H9 (cell line): ENCODE measurements around the gene RBM12. TPM values are rescaled to one million over a fixed set of nuclear protein-coding genes. Genes with fewer than 3 reads are reported as not detected.

Experiments
- DNase-seq: peaks from one replicate; pipeline ENCODE4 v3.0.0-alpha.2; 2017
- H2AFZ ChIP-seq: one replicate; pipeline ENCODE4 v1.6.1; 2013; ENCODE audit warnings: mild to moderate bottlenecking, low read length, control low read depth, moderate library complexity
- H2AK5ac ChIP-seq: 2 replicates; pipeline ENCODE4 v1.6.1; 2013; ENCODE audit warnings: low read length, control low read depth, mixed read lengths; ENCODE audit not compliant: insufficient read length
- H2BK120ac ChIP-seq: one replicate; pipeline ENCODE4 v1.6.1; 2013; ENCODE audit warnings: low read depth, mild to moderate bottlenecking, low read length, control low read depth, inconsistent platforms; ENCODE audit not compliant: poor library complexity, severe bottlenecking
- H2BK12ac ChIP-seq: 2 replicates; pipeline ENCODE4 v1.6.1; 2013; ENCODE audit warnings: low read length, control low read depth, mixed read lengths, low read depth; ENCODE audit not compliant: insufficient read length
- H2BK15ac ChIP-seq: 2 replicates; pipeline ENCODE4 v1.6.1; 2013; ENCODE audit warnings: low read depth, low read length, control low read depth
- H2BK20ac ChIP-seq: one replicate; pipeline ENCODE4 v1.6.1; 2013; ENCODE audit warnings: low read depth, mild to moderate bottlenecking, low read length, control low read depth, inconsistent platforms; ENCODE audit not compliant: poor library complexity, severe bottlenecking
- H2BK5ac ChIP-seq: 2 replicates; pipeline ENCODE4 v1.6.1; 2013; ENCODE audit warnings: low read length, control low read depth, mixed read lengths; ENCODE audit not compliant: insufficient read length
- H3K14ac ChIP-seq: 2 replicates; pipeline ENCODE4 v1.6.1; 2013; ENCODE audit warnings: low read length, control low read depth; ENCODE audit not compliant: insufficient read depth
- H3K18ac ChIP-seq: 2 replicates; pipeline ENCODE4 v1.6.1; 2013; ENCODE audit warnings: low read depth, mild to moderate bottlenecking, mixed read lengths, low read length, control low read depth; ENCODE audit not compliant: insufficient read length
- H3K23ac ChIP-seq: 2 replicates; pipeline ENCODE4 v1.6.1; 2013; ENCODE audit warnings: low read length, control low read depth, mixed read lengths, low read depth; ENCODE audit not compliant: insufficient read length
- H3K23me2 ChIP-seq: 2 replicates; pipeline ENCODE4 v1.6.1; 2013; ENCODE audit warnings: low read depth, mild to moderate bottlenecking, mixed read lengths, low read length, control low read depth; ENCODE audit not compliant: insufficient read length, poor library complexity, severe bottlenecking
- H3K27ac ChIP-seq: 2 replicates; pipeline ENCODE4 v1.5.1; 2013; ENCODE audit warnings: low read length, control low read depth, mixed read lengths, low read depth; ENCODE audit not compliant: insufficient read length
- H3K27me3 ChIP-seq: 2 replicates; pipeline ENCODE4 v1.6.1; 2013; ENCODE audit warnings: low read length, control low read depth, inconsistent platforms; ENCODE audit not compliant: insufficient read depth
- H3K4ac ChIP-seq: 2 replicates; pipeline ENCODE4 v1.6.1; 2013; ENCODE audit warnings: low read depth, mild to moderate bottlenecking, control low read depth, inconsistent platforms, low read length, moderate library complexity
- H3K4me1 ChIP-seq: 2 replicates; pipeline ENCODE4 v1.6.1; 2013; ENCODE audit warnings: low read length, control low read depth, inconsistent platforms; ENCODE audit not compliant: insufficient read depth
- H3K4me2 ChIP-seq: 2 replicates; pipeline ENCODE4 v1.6.1; 2013; ENCODE audit warnings: low read length, control low read depth, mixed read lengths; ENCODE audit not compliant: insufficient read length, insufficient read depth
- H3K56ac ChIP-seq: 2 replicates; pipeline ENCODE4 v1.6.1; 2013; ENCODE audit warnings: low read depth, mild to moderate bottlenecking, mixed read lengths, low read length, control low read depth; ENCODE audit not compliant: insufficient read length
- H3K79me1 ChIP-seq: 2 replicates; pipeline ENCODE4 v1.6.1; 2013; ENCODE audit warnings: low read depth, mild to moderate bottlenecking, moderate library complexity, low read length, control low read depth, inconsistent platforms; ENCODE audit not compliant: insufficient read depth, poor library complexity, severe bottlenecking
- H3K79me2 ChIP-seq: 2 replicates; pipeline ENCODE4 v1.6.1; 2013; ENCODE audit warnings: low read length, control low read depth, inconsistent platforms; ENCODE audit not compliant: insufficient read depth
- H3K9ac ChIP-seq: 2 replicates; pipeline ENCODE4 v1.6.1; 2013; ENCODE audit warnings: low read length, control low read depth, mixed read lengths; ENCODE audit not compliant: insufficient read length; ENCODE audit errors: extremely low read depth
- H3K9me3 ChIP-seq: one replicate; pipeline ENCODE4 v1.6.1; 2013; ENCODE audit warnings: low read depth, low read length, inconsistent platforms; ENCODE audit not compliant: control insufficient read depth
- H3T11ph ChIP-seq: one replicate; pipeline ENCODE4 v1.6.1; 2013; ENCODE audit warnings: mild to moderate bottlenecking, low read length, control low read depth, inconsistent platforms
- H4K20me1 ChIP-seq: one replicate; pipeline ENCODE4 v1.6.1; 2013; ENCODE audit not compliant: control insufficient read depth, insufficient read length, insufficient read depth
- H4K5ac ChIP-seq: 2 replicates; pipeline ENCODE4 v1.6.1; 2013; ENCODE audit warnings: low read depth, mild to moderate bottlenecking, mixed read lengths, low read length, control low read depth; ENCODE audit not compliant: insufficient read length
- H4K8ac ChIP-seq: replicated peaks from 2 replicates; pipeline ENCODE4 v1.6.1; 2013; ENCODE audit warnings: low read length, control low read depth, mixed read lengths, low read depth; ENCODE audit not compliant: insufficient read length
- H4K91ac ChIP-seq: 2 replicates; pipeline ENCODE4 v1.6.1; 2013; ENCODE audit warnings: low read depth, mild to moderate bottlenecking, moderate library complexity, mixed read lengths, low read length, control low read depth; ENCODE audit not compliant: insufficient read length
- H3K27ac Mint-ChIP-seq, 3 experiments: 2 replicates in 2 of 3; 3 replicates in 1 of 3; pipeline ENCODE4 v1.8.0; 2020 to 2021; ENCODE audit warnings: mixed read lengths in 3 of 3, mild to moderate bottlenecking in 1 of 3, moderate library complexity in 1 of 3
- H3K27me3 Mint-ChIP-seq: 2 replicates; pipeline ENCODE4 v1.8.0; 2021; ENCODE audit warnings: low read depth, mild to moderate bottlenecking, moderate library complexity, mixed read lengths
- H3K36me3 Mint-ChIP-seq, 3 experiments: 2 replicates in 2 of 3; 3 replicates in 1 of 3; pipeline ENCODE4 v1.8.0; 2020 to 2021; ENCODE audit warnings: low read depth in 3 of 3, mixed read lengths in 3 of 3; ENCODE audit not compliant: insufficient read depth in 1 of 3
- H3K4me1 Mint-ChIP-seq, 2 experiments: 2 replicates each; pipeline ENCODE4 v1.8.0; 2020; ENCODE audit warnings: mixed read lengths in 2 of 2
- H3K4me3 Mint-ChIP-seq, 2 experiments: 2 replicates in 1 of 2; 3 replicates in 1 of 2; pipeline ENCODE4 v1.8.0; 2020 to 2021; ENCODE audit warnings: mild to moderate bottlenecking in 2 of 2, mixed read lengths in 2 of 2, moderate library complexity in 1 of 2
- H3K9me3 Mint-ChIP-seq, 2 experiments: 2 replicates in 1 of 2; 3 replicates in 1 of 2; pipeline ENCODE4 v1.8.0; 2020; ENCODE audit warnings: mild to moderate bottlenecking in 2 of 2, mixed read lengths in 2 of 2, moderate library complexity in 1 of 2
- CTCF ChIP-seq: fragments of 200-600 bp; sonication (generic); conservative IDR thresholded peaks from 3 replicates; pipeline ENCODE4 v1.8.0; 2021; ENCODE audit warnings: antibody characterized with exemption, mild to moderate bottlenecking
- WGBS: extraction: QIAGEN DNeasy Blood & Tissue Kit; methylation state at CpG from one replicate; pipeline ENCODE4 v1.1.7; 2013; ENCODE audit warnings: missing lambda C conversion rate, low lambda C conversion rate, mixed read lengths; ENCODE audit not compliant: insufficient read length; ENCODE audit errors: extremely low coverage; 5-methylcytosine and 5-hydroxymethylcytosine counted together
- total RNA-seq: library from RNA; stranded (reverse); gene quantifications from 2 replicates; pipeline ENCODE4 v1.2.1, GENCODE V29; 2021

RBM12 gene
- total RNA-seq, 1 experiment from 2014 or later, result 260 TPM

- H3K4ac ChIP-seq, result no peak overlapping the region
- no peak overlapping the region for H3K14ac ChIP-seq
- H3K23me2 ChIP-seq, result peaks cover 8% of the 10 kb centered on the region
- no peak overlapping the region for H2AFZ ChIP-seq
- H2BK120ac ChIP-seq, result no peak overlapping the region
- H3T11ph ChIP-seq, result no peak overlapping the region
- no peak for TF ChIP-seq CTCF
- no peak overlapping the region for H3K4me2 ChIP-seq
- DNase-seq, result no peak
- no peak overlapping the region for H3K27ac Mint-ChIP-seq
- no peak overlapping the region for H2AK5ac ChIP-seq
- H3K9me3 ChIP-seq, result no peaks in the 10 kb centered on the region
- no peaks in the 10 kb centered on the region for H3K4me1 ChIP-seq
- H3K9me3 Mint-ChIP-seq, result no peaks in the 10 kb centered on the region
- no peak overlapping the region for H4K5ac ChIP-seq
- no peak overlapping the region for H3K18ac ChIP-seq
- H4K91ac ChIP-seq, result no peak overlapping the region
- WGBS, result no CpG with 5 or more reads among the region's 4 CpGs
- H3K27ac ChIP-seq, result no peak overlapping the region
- H3K27me3 ChIP-seq, result no peaks in the 10 kb centered on the region
- H3K4me1 Mint-ChIP-seq, result peaks cover 17 to 18% of the 10 kb centered on the region in 2 experiments
- H3K4me3 Mint-ChIP-seq, result no peak overlapping the region
- H2BK15ac ChIP-seq, result no peak overlapping the region
- H3K79me2 ChIP-seq, result no peaks in the 10 kb centered on the region
- H2BK12ac ChIP-seq, result no peak overlapping the region
- no peak overlapping the region for H3K9ac ChIP-seq
- H2BK5ac ChIP-seq, result no peak overlapping the region
- peaks cover 2% of the 10 kb centered on the region; the same call in 1 of the 2 replicates for H3K27me3 Mint-ChIP-seq
- H2BK20ac ChIP-seq, result no peak overlapping the region
- H3K56ac ChIP-seq, result no peak overlapping the region
- no peak overlapping the region for H3K23ac ChIP-seq
- no peaks in the 10 kb centered on the region for H3K79me1 ChIP-seq
- H4K20me1 ChIP-seq, result no peaks in the 10 kb centered on the region
- peaks cover 9 to 28% (median 27%) of the 10 kb centered on the region in 3 experiments; a peak in 6 of 7 replicates for H3K36me3 Mint-ChIP-seq
- H4K8ac ChIP-seq, result no peak overlapping the region
These were observed 31.3 kb upstream of the RBM12 start for GRCh38 chr20:35695978-35696377.
